Left ventricle myocardium superior (tissue), 1 donor: ENCODE data around the gene CCDC148. TPM values are rescaled to one million over a fixed set of nuclear protein-coding genes. Genes with fewer than 3 reads are reported as not detected.
"Not testable (repeated sequence)": the region's sequence is repeated elsewhere in the genome, so short reads cannot be mapped to it uniquely, and the experiment has no call there.

ENCODE experiments used
- ATAC-seq: fragments of 200-7000 bp; cut with Tn5 transposase; one replicate; pipeline ENCODE4 v1.9.1; 2020; ENCODE audit warnings: mild to moderate bottlenecking, moderate library complexity
- DNase-seq: peaks from one replicate; pipeline ENCODE4 v3.0.0-alpha.2; 2020
- intact Hi-C: fragments of 100-400 bp; cut with micrococcal nuclease; formaldehyde crosslinking; loops from one replicate; pipeline ENCODE4 v1.11.0; 2022
- total RNA-seq: library from RNA; stranded (reverse); fragmentation: NEBNext Ultra II Directional; extraction: Animal tissue kit (Norgen Biotek cat#: 25700); gene quantifications from one replicate; pipeline ENCODE4 v1.2.1, GENCODE V29; 2021
- donor health status: DM: no; HTN: yes; CAD: no; lungs with severe emphysema.

The CCDC148 gene
- total RNA-seq, 1 donor from 2014 or later: 0.40 TPM

DNA sequence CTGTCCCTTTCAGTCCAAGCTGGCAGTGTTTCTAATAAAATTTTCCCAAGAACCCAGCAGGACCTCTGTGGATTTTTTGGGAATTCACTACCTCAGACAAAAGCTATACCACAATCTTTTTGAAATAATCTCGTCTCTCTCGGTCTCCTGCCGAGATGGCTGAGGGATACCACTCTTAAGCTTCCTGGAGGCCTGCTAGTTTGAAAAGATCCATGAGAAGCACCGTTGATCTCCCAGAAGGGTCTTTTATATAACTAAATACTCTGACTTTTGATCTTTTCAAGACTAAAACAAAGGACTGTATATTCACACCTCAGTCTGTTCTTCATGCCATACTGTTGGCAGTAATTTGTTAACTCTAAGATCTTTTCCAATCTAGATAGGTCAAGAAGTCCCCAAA is 213.2 kb downstream of the CCDC148 start:
- ATAC-seq (no peak), DNase-seq (no peak)
- intact Hi-C loops: no loop called here

DNA sequence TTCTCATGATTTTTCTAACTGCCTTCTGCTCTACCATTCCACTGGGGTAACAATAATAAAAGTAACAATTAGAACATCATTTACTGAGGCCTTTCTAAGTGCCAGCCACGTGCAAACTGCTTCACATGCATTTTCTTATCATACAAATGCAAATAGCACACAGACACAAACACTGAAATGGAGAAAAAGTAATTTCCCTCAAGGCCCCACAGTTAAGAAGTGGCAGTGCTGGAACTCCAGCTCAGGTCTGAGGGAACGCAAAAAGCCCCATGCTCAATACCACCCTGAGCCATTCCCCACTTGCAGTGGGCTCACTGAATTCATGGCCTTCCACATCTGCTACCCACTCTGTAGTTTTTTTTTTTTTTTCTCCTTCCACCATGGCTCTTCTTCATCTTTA is 214.3 kb downstream of the CCDC148 start:
- no peak for DNase-seq
- ATAC-seq: no peak
- intact Hi-C loops: no loop called here

DNA sequence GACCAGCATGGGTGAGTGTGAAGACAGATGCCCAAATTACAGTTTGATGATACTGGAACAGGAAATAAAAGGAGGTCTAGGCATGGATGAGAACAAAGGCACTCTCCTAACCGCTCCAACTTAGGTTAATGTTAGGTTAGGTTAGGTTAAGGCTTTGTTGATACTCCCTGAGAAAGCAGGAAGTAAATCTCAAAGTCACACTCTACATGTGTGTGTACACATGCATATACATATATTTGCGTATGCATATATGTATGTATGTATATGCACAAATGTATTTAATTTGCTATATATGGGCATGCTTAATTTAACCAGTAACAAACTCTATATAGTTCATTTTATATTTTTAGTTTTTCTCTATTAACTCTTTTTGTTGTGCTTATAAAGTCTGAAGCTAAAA is 215.6 kb downstream of the CCDC148 start:
- intact Hi-C loops: no loop called here
- ATAC-seq (no peak), DNase-seq (no peak)

DNA sequence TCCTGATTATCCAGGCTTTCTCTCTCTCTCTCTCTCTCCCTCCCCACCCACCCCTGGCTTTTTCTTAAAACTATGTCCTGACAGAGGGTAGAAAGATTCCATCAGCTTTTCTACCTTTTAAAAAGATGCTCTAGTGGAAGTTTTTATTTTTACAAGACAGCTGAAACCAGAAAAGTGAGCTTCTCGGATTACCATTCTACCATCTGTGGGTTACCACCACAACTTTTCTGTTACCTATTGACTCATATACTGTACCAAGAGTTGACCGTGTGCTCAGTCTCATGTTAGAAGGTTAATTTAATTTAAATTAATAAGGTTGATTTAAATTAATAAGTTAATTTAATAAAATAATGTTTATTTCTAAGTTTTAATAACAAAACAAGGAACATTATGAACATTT is 217.3 kb downstream of the CCDC148 start:
- intact Hi-C loops: no loop called here
- ATAC-seq (no peak), DNase-seq (no peak)

DNA sequence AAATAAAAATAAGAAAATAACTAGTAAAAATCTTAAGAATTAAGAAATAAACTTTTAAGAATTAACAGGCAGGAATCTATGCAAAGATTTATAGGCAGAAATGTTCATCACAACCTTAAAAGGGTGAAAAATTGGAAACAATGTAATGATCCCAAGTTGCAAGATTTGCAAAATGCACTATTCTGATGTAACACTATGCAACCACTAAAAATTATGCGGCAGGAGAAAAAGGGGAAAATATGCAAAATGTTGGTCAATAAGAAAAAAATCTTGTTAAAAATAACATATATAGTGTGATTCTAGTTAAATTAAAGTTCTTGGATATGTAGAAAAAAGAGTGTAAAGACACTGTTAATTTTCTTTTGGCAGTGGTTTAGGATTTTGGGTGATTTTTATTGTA is 222.1 kb downstream of the CCDC148 start:
- ATAC-seq: no peak
- intact Hi-C loops: no loop called here
- no peak for DNase-seq

DNA sequence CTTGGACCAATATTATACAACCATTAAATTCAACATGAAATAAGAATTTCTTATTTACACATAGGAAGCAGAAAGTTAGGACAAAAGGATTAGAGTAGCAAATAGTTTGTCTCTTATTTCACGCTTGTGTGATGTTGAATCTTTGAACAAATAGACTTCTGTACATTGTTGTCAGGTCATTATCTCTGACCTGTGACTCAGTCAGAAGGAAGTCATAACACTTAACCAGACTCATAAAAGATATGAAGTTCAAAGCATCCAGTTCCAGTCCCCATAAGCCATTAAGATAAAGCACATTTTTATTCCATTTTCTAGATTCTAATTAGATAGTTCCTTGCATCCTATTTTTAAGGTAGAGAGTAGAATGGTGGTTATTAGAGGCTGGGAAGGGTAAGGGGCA is 224.1 kb downstream of the CCDC148 start:
- DNase-seq (no peak), ATAC-seq (no peak)
- intact Hi-C loops: no loop called here

DNA sequence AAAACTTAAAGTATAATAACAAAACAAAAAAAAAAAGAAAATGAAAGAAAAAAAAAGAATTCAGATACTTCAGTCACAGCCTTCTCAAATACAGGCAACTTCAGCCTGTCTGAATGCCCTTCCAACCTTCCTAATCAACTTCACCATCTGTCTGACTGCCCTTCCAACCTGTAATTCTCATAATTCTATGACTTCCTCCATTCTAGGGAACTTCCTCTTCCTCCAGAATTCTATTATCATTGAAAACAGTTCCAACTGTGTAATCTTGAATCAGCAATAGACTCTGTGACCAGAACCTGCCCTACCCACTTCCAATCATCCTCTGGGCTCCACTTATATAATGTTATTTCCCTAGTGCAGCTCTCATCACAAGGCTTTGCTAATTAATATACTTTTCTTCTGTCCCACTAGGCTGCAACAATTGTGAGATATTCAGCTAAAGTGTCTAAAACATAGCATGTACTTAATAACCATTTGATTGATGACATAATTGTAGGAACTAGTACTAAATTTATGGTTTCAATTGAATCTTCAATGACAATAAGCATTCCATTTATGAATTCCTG is 227.5 kb downstream of the CCDC148 start:
- no peak for ATAC-seq
- intact Hi-C loops: no loop called here
- no peak for DNase-seq

DNA sequence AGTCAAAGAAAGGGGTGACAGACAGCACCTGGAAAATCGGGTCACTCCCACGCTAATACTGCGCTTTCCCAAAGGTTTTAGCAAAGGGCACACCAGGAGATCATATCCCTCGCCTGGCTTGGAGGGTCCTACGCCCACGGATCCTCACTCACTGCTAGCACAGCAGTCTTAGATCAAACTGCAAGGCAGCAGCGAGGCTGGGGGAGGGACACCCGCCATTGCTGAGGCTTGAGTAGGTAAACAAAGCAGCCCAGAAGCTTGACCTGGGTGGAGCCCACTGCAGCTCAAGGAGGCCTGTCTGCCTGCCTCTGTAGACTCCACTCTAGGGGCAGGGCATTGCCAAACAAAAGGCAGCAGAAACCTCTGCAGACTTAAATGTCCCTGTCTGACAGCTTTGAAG is 233.5 kb downstream of the CCDC148 start:
- ATAC-seq, intact Hi-C loops, DNase-seq: not testable (repeated sequence)

DNA sequence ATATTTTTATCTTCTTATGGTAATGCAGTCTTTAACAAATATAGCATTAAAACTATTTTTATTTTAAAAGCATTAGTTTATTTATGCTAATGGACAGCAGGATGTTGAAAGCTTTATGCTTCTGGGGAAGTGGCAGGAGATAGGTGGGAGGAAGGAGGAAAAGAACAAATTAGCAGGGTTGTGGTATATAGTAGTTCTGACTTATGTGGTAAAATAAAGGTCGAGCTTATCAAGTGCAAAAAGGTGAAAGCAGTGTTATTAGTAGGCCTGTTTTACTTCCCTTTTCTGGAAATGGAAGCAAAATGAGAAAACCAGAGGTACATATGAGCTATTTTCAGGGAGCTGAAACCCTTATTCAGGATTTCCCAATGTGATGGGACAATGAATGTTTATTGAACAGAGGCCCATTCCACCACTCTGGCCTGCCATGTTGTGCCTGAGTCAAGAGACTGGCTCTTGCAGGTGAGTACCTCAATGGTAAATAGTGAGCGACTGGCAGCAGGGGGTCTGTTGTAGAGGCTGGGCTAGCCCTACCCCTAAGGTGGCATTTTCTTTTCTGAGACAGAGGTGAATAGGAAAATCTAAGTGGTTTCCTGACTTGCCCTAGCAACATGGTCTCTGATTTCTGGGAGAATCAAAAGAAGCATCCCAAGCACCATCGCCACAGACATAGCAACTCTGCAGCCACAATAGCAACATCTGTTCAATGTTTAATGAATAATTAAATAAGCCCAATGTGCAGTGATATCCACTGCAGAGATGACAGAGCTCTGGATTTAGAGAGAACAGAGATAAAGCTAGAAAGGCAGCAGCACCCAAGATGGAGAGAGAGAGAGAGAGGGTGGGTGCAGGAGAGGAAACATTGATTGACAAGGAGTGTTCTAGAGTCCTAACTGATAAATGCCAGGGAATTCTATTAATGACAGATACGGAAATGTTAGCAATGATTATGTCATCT is 235.2 kb downstream of the CCDC148 start:
- ATAC-seq (no peak), DNase-seq (no peak)
- intact Hi-C loops: no loop called here

DNA sequence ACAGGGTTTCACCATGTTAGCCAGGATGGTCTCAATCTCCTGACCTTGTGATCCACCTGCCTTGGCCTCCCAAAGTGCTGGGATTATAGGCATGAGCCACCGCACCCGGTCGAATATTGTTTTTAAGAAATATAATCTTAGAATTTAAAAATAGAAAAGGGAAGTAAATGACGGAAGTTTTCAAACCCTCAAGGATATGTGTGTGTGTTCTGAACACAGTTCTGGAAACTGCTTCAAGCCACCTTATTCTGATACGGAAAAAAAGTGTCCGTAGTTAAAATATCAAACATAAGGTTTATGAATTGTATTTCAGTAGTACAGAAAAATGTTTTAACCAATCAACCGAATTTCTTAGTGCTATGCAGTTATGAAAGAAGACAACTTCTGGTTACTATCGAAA is 239.0 kb downstream of the CCDC148 start:
- intact Hi-C loops: no loop called here
- ATAC-seq: no peak
- no peak for DNase-seq

DNA sequence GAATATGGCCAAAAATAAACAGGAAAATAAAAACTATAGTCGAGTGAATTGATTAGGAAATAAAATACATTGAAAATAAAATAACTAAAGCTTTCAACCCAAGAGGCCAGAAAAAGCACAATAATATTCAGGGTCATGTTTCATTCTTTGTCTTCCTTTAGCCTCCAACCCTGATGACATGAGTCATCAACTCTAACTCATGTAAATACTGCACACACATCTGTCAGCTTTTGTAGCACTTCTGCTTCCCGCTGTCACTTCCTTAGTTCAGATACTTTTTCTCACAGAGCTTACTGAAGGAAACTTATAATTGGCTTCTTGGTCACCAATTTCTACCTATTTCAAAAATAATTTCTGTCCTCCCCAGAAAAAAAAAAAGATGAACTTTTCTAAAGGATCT is 242.1 kb downstream of the CCDC148 start:
- intact Hi-C loops: no loop called here
- ATAC-seq (peak; percentile 35), DNase-seq (no peak)

DNA sequence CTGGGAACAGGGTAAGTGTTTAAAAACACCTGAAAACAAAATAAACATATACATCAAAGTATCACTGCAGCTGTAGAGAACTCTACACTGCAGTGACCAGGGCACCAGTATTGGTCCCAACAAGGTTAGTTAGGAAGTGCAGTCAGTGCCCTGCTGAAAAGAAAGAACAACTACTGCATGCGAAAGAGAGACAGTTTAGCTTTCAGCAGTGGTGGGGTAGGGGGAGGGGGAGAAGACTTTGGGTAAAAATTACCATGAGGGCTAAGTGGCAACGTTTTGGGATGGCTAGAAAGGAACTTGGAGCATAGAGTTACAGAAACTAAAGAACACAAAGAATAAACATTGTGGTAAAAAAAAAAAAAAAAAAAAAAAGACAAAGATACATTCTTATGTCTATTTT is 242.8 kb downstream of the CCDC148 start:
- no peak for DNase-seq
- intact Hi-C loops: no loop called here
- ATAC-seq: no peak

DNA sequence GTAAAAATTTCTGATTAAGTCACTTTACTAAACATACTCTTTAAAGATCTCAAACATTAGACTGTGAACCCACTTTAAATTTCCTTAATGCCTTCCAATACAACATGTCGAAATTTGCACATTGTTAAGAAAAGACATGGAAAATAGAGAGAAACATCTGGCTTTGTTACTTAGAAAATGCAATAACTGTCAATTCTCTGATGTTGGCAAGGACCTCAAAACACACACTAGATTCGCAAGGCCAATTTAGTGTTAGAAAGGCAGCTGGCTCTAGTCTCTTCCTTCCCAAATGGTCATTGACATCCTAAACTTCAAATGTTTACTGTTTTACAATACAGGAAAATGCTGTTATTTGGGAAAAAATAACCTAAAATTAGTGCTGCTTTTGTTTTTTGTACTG is 244.3 kb downstream of the CCDC148 start:
- DNase-seq (no peak), ATAC-seq (no peak)
- intact Hi-C loops: no loop called here

DNA sequence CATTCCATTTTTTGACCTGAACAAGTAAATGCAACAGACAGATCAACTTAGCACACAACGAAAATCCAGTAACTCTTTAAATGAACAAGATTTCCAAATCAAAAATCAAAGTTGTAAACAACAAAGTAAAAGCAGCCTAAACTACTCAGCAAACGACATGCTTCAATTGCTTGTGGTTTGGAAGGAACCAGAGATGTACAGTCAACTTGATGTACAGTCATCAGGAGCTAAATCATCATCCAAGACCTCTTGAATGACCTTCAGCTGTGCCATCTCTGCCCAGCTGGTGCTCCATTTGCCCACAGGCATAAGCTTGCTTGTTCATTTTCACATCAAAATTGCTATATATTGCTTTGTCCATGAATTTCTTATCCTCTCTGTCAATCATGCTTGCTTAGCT is 245.1 kb downstream of the CCDC148 start:
- intact Hi-C loops: no loop called here
- DNase-seq (no peak), ATAC-seq (no peak)

DNA sequence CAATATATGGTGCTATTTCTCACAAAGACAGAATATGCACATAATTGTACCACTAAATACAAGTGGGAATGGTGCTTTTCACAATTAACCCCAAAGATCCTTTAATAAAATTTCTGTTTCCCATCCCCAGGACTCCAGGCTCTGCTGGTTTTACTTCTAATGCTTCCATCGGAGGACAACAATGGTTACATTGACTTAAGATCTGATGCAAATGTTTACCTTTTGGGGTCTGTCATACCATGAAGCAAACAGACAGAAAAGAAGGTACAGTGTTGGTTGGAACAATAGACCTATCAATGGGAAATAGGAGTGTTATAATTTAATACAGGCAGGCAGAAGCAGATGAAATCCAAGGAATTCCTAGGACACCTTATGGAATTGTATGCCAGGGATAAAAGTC is 249.2 kb downstream of the CCDC148 start:
- ATAC-seq (no peak), DNase-seq (no peak)
- intact Hi-C loops: no loop called here

DNA sequence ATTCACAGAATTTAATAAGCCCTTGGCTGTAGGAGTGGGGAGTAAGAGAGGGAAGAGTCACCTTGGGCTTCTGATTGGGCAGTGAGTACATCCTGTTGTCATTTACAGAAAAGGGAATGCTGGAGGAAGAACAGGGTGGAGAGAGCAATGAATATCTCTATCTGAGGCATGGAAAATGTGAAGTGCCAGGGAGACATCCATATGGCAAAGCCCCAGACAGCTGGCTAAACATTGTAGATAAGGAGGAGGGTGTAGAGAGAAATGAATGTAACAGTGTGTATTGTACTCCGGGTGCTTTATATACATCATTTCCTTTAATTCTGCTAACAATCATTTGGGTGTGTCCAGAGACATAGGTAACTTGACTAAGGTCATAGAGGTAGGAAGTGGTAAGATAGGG is 251.3 kb downstream of the CCDC148 start:
- no peak for DNase-seq
- intact Hi-C loops: no loop called here
- peak; percentile 36 for ATAC-seq

DNA sequence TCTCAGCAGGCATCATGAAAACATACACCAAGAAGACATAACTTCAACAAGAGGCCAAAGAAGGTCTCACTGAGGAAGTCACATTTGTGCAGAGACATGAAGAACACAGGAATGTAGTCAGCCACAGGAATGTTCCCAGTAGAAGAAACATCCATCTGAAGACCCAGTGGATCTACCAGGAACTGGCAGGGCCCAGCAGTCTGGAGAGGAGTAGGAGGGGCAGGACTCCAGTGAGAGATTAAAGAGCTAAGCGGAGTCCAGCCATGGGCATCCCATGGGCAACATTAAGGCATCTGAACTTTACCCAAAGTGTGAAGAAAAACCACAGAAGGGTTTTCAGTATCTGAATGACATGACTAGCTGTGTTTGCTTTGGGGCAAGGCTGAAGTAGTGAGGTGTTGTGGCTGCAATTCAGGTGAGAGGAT is 251.8 kb downstream of the CCDC148 start:
- DNase-seq (no peak), ATAC-seq (no peak)
- intact Hi-C loops: no loop called here

DNA sequence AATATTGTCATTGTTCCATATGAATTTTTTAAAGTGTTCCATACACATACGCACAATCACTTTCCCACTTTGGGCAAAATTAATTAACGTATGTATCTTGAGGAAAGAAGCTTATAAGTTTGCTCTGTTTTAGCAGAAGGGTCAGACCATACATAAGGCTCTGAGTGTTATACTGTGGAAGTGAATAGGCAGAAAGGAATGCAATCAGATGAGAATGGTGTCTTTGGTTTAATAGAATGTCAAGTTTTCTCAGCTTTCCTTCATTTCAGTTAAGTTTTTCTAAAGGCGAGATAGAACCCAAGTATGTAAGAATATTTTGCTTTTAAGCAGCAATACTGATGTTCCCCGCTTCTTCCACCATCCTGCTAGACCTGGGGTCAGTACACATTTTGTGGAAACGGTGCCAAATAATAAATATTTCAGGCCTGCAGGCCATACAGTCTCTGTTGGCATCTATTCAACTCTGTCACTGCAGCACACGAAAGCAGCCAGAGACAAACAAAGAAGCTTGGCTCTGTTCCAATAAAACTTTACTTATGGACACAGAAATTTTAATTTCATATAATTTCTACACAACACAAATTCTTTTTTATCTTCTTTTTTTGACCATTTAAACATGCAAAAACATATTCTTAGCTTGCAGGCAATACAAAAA is 254.3 kb downstream of the CCDC148 start:
- no peak for ATAC-seq
- intact Hi-C loops: no loop called here
- no peak for DNase-seq

DNA sequence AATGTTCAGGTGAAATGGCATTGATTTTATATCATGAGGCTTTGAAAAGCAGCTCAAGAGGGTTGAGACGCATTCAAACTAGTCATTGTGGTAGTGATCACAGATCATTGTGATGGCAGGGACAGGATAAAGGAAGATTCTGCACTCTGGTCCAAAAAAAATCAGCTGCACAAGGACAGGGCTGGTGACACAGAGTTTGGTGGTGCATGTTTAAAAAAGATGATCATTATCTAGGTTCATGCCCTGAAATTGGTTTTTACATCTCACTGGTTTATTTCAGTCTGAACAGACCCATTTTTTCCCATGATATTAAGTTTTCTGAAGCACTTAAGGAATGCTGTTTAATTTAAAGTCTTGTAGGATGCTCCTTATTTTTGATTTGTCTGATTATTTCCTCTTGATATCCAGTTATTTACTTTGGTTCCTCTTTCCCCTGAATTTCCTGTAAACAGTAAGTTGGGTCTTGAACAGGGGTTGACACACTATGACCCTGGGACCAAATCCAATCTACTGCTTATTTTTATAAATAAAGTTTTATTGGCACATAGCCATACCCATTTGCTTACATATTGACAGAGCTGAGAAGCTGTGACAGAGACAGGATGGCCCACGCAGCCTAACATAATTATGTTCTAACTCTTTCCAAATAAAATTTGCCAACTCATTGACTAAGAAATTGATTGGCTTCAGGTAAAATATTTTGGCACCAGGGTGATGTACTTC is 256.5 kb downstream of the CCDC148 start:
- ATAC-seq: no peak
- intact Hi-C loops: no loop called here
- DNase-seq: no peak

DNA sequence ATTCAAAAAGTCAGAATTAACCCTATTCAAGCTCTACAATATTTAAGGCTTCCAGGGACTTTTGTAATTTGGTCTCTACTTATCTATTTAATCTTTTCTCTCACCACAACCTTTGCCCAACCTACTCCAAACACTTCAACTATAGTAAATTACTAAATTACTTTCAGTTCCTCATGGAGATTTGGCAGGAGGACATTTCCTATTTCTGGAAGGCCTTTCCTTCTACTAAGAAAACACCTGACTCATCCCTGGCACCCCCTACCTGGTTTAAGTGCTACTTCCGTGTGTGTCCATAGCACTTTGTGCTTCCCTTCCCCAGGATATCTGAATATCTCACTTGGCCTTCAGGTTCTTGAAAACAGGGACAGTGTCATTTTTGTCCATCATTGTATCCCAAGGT is 258.6 kb downstream of the CCDC148 start:
- intact Hi-C loops: no loop called here
- DNase-seq: no peak
- no peak for ATAC-seq
